ENCODE results near the gene EXOC3.

DNA sequence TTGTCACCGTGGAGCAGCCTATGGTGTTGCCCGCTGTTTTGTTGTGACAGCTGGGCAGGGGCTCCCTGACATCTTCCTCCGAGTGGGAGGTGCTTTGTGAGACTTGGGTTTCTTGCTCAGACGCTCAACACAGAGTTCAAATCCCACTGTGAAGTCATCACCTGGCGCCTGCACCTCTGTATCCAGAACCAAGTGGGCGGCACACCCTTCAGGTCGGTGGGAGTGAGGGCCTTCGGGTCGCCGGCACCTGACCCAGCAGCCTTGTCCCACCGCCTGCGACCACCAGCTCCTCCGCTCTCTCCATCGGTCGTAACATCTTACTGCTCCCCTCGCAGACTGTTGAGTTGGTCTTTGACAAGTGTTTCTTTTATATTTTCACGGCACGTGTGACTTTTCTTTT is 37.6 kb upstream of the EXOC3 start:
- TF ChIP-seq, protein P1, sequence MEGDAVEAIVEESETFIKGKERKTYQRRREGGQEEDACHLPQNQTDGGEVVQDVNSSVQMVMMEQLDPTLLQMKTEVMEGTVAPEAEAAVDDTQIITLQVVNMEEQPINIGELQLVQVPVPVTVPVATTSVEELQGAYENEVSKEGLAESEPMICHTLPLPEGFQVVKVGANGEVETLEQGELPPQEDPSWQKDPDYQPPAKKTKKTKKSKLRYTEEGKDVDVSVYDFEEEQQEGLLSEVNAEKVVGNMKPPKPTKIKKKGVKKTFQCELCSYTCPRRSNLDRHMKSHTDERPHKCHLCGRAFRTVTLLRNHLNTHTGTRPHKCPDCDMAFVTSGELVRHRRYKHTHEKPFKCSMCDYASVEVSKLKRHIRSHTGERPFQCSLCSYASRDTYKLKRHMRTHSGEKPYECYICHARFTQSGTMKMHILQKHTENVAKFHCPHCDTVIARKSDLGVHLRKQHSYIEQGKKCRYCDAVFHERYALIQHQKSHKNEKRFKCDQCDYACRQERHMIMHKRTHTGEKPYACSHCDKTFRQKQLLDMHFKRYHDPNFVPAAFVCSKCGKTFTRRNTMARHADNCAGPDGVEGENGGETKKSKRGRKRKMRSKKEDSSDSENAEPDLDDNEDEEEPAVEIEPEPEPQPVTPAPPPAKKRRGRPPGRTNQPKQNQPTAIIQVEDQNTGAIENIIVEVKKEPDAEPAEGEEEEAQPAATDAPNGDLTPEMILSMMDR (IDR thresholded peaks at IDR 0.05; ENCODE audit: poor library complexity, severe bottlenecking) = no peak
- TF ChIP-seq RAD21 (conservative IDR thresholded peaks at IDR 0.05) = no peak
- TF ChIP-seq EZH2 (IDR thresholded peaks at IDR 0.05; ENCODE audit: borderline replicate concordance, insufficient read depth, low read length, poor library complexity, severe bottlenecking) = no peak
- no peak for TF ChIP-seq TAF1 (IDR thresholded peaks at IDR 0.05; ENCODE audit: low read depth)

Data from neural cell (in vitro differentiated cells).